ENCODE results near the gene KDM4B.
"Not testable (repeated sequence)": the region's sequence is repeated elsewhere in the genome, so short reads cannot be mapped to it uniquely, and the experiment has no call there.

Gene KDM4B

GRCh38 chr19:5147074-5147977 lies 178.4 kb downstream of the KDM4B start:
- DNase-seq = no peak

GRCh38 chr19:5147978-5148793 lies 179.3 kb downstream of the KDM4B start:
- peak in 27 of 56 donors; percentile 7 to 75 (median 40) for DNase-seq

DNA sequence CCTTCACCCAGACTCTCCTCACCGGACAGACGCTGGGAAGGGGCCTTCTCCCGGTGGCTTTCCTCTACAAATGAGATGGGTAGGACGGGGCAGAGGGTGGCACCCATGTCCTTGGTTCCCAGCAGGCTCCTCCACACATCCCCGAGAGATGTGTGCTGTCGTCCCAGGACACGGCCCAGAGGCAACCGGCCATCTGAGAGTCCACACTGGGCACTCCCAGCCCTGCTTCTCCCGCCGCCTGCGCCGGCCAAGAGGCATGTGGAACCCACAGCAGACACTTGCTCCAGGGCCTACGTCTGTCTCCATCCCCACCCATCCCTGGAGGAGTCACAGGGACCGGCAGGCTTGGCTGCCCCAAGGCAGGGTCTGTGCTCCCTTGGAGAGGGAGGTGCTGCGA lies 179.9 kb downstream of the KDM4B start:
- DNase-seq = no peak

DNA sequence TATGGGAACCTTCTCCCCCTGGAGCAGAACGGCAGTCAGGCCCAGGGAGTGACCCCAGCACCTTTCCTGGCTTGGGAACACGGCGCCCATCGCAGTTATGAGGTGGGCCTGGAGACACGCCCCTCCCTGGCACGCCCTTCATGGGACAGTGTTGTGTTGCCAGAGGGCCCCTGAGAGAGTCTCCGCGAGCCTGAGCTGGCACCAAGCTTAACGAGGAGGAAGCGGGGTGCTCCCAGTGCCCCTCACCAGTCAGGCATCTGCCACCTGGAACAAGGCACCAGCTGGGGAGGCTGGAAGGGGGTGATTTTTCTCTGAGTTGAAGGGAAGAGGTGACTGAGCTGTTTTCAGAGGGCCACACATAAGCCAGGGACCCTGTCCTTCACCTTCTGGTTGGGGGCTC lies 180.6 kb downstream of the KDM4B start:
- no peak for DNase-seq

DNA sequence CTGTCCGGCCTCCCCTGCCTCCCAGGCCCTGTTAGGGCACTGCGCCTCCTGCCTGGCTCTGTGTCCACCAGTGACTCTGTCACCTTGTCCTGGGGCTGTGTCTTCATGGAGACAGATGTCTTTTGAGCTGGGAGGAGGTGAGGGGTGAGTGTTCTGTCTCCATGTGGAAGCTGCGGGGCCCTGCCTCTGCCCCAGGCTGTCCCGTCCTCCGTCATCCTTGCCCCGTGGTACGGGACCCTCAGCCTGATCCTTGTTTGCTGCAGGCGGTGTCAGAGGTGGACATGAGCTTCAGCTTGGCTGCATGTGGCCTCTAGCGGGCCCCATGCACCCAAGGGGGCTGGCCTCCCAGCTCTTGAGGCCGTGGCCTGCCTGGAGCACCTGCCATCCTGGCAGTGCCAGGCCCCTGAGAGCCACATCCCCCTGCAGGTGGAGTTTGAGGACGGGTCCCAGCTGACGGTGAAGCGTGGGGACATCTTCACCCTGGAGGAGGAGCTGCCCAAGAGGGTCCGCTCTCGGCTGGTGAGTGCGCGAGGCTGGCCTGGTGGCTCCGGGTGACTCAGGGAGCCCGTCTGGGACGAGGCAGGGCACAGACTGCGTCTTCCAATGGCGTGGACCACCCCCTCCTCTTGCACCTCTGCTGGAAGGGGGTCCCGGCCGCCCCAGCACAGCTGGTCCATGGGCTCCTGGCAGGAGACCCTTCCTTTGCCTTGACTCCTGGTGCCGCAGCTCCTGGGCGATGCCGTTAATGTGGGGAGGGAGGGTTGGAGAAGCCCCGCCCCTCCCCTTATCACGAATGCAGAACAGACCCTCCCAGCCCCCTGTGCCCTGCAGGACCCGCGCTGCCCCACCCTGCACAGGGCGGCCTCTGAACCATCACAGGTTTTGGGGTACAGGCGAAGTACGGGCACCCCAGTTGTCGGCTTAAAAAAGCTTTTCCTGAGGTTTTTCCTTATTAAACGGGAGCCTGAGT lies 181.3 kb downstream of the KDM4B start:
- DNase-seq = no peak

DNA sequence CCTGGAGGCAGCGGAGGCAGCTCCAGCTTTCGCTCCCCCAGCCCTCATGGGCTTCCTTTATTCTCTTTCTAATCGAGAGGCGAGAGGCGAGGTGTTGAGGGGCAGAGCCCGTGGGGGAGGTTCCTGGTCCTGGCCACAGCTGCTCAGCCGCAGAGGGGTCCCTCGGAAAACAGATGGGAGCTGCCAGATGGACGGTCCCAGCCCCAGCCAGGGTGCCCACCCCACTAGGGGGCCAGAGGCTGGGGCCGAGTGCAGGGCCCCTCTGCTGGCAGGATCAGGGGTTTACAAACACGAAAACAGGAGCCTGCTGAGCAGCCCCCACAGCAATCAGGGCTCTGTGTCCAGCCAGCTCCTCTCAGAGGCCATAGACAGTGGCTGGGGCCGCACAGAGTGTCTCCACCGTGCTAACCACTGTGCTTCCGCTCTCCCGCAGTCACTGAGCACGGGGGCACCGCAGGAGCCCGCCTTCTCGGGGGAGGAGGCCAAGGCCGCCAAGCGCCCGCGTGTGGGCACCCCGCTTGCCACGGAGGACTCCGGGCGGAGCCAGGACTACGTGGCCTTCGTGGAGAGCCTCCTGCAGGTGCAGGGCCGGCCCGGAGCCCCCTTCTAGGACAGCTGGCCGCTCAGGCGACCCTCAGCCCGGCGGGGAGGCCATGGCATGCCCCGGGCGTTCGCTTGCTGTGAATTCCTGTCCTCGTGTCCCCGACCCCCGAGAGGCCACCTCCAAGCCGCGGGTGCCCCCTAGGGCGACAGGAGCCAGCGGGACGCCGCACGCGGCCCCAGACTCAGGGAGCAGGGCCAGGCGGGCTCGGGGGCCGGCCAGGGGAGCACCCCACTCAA lies 182.2 kb downstream of the KDM4B start:
- DNase-seq = no peak

DNA sequence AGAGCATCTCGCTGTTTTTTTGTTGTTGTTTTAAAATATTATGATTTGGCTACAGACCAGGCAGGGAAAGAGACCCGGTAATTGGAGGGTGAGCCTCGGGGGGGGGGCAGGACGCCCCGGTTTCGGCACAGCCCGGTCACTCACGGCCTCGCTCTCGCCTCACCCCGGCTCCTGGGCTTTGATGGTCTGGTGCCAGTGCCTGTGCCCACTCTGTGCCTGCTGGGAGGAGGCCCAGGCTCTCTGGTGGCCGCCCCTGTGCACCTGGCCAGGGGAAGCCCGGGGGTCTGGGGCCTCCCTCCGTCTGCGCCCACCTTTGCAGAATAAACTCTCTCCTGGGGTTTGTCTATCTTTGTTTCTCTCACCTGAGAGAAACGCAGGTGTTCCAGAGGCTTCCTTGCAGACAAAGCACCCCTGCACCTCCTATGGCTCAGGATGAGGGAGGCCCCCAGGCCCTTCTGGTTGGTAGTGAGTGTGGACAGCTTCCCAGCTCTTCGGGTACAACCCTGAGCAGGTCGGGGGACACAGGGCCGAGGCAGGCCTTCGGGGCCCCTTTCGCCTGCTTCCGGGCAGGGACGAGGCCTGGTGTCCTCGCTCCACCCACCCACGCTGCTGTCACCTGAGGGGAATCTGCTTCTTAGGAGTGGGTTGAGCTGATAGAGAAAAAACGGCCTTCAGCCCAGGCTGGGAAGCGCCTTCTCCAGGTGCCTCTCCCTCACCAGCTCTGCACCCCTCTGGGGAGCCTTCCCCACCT lies 183.3 kb downstream of the KDM4B start:
- no peak for DNase-seq

DNA sequence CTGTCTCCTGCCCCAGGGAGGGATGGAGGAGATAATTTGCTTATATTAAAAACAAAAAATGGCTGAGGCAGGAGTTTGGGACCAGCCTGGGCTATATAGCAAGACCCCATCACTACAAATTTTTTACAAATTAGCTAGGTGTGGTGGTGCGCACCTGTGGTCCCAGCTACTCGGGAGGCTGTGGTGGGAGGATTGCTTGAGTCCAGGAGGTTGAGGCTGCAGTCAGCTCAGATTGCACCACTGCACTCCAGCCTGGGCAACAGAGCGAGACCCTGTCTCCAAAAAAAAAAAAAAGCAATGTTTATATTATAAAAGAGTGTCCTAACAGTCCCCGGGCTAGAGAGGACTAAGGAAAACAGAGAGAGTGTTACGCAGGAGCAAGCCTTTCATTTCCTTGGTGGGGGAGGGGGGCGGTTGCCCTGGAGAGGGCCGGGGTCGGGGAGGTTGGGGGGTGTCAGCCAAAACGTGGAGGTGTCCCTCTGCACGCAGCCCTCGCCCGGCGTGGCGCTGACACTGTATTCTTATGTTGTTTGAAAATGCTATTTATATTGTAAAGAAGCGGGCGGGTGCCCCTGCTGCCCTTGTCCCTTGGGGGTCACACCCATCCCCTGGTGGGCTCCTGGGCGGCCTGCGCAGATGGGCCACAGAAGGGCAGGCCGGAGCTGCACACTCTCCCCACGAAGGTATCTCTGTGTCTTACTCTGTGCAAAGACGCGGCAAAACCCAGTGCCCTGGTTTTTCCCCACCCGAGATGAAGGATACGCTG lies 184.0 kb downstream of the KDM4B start:
- DNase-seq = no peak

DNA sequence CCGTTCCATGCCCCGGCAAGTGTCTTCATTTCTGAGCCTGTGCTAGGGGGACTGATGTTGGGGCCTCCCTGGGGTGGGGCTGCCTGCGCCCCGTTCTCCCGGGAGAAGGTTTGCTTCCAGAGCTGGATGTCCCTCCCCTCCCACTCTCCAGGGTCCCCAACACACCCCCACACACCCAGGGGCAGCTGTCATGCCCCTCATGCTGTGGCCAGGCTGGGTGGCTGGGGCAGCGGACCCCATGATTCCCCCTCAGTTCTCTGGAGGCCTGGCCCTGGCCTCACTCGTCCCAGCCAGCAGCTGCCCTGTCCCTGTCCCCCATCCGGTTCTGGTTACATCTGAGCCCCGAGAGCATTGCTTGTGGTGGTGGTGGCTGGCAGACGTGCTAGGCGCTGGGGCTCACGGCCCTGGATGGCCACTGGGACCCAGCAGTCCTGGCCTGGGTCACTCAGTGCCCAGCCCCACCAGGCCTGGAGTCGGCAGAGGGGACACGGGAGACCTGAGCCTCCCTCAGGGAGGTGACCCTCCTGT lies 184.8 kb downstream of the KDM4B start:
- no peak for DNase-seq

DNA sequence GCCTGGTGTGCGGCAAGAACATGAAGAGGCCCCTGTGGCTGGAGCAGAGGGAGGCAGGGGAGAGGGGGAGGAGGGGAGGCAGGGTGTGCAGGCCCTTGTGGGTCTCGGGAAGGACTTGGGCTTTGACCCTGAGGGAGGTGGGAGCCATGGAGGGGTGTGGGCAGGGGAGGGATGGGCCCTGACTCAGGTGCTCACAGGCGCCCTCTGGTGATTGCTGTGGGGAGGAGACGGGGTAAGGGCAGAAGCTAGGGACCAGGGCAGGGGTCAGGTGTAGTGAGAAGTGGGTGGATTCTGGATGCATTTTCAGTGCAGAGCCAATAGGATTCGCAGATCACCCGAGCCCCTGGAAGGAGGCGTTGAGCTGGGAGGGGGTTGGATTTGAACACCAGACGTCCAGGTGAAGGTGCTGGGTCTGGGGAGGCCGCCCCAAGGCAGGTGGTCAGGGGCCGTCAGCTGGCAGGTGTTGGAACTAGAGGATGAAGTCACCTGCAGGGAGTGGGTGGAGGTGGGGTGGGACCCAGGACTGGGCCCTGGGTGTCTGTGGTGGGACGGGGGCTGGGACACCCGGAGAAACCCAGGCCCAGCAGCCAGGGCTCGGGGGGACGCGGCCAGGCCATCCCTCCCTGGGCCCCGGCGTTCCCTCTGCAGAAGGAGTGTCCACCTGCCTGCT lies 185.4 kb downstream of the KDM4B start:
- peak in 3 of 56 donors; percentile 3 to 30 (median 20) for DNase-seq

DNA sequence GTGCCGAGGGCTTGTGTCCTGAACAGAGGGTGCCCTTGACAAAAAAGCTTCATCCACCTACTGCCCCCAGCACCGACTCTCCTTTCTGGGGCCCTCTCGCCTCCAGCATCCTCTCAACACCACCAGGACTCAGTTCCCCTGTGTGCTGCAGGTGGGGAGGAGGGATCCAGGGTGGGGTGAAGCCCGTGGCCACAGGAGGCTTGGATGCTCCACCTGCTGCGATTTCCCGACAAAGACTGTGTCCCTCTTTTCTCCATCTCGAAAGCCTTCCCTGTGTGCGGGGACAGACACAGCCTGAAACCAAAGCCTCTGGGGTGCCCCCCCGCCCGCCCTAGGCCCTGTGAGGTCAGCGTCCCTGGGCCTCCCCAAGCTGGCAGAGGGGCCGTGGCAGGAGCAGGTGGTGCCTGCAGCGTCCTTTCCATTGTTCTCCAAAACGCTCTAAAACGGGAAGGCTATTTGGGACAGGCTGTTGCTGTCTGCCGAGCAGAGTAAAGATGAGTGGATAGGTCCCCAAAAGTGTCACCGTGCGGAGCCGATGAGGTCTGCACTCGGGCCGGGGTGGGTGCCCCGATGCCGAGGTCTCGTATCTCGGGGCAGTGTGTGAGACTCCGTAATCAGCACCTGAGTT lies 186.0 kb downstream of the KDM4B start:
- DNase-seq = no peak

- no peak for DNase-seq
Measured at GRCh38 chr19:5155586-5156210, 186.8 kb downstream of the KDM4B start.

- no peak for DNase-seq
Measured at GRCh38 chr19:5156231-5156986, 187.5 kb downstream of the KDM4B start.

GRCh38 chr19:5157186-5157585 lies 188.3 kb downstream of the KDM4B start:
- DNase-seq = no peak

DNA sequence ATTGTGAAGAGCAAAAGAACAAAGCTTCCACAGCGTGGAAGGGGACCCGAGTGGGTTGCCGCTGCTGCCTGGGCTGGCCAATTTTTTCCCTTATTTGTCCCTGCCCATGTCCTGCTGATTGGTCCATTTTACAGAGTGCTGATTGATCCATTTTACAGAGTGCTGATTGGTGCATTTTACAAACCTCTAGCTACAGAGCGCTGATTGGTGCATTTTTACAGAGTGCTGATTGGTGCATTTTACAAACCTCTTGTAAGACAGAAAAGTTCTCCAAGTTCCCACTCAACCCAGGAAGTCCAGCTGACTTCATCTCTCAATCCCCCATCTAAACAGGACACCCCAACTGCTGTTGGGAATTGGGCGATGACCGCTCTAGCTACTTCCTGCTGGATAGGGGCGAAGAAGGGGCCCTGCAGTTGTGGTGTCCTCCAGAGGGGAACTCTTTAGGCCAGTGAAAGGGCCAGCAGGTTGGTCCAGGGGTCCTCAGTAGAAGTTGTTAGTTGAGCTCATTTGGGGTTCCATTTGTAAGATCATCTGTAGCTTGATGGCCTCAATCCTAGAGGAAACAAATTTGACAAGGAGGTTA lies 189.7 kb downstream of the KDM4B start:
- DNase-seq = not testable (repeated sequence)

All from amygdala (tissue), 56 donors.